ENCODE results near the gene PLPP1. TPM values are rescaled to one million over a fixed set of nuclear protein-coding genes. Genes with fewer than 3 reads are reported as not detected.

Gene PLPP1
- total RNA-seq, 4 donors from 2014 or later: 26.1 to 140 (median 41.3) TPM

GRCh38 chr5:55558484-55558883, 23.7 kb upstream of the PLPP1 start:
- DNase-seq: no peak
- Histone ChIP-seq H3K27ac (no peak overlapping the region), H3K4me1 (peaks cover 0 to 8% (median 0%) of the 10 kb centered on the region in 3 donors), H3K27me3 (no peaks in the 10 kb centered on the region), H3K36me3 (no peaks in the 10 kb centered on the region), H3K9me3 (no peaks in the 10 kb centered on the region), H3K4me3 (no peak overlapping the region)
- 82 to 84% methylated on average over 2 of the region's 2 CpGs for WGBS, 2 donors
- TF ChIP-seq CTCF (IDR thresholded peaks at IDR 0.05) (no peak), POLR2A (IDR thresholded peaks at IDR 0.05) (no peak)
- intact Hi-C loops (cut with DNase I): no loop called here

- 77 to 84% methylated on average over 3 of the region's 3 CpGs for WGBS, 2 donors
Observed at GRCh38 chr5:55557123-55557522, 22.4 kb upstream of the PLPP1 start.

GRCh38 chr5:55554585-55555202, 19.9 kb upstream of the PLPP1 start:
- Histone ChIP-seq H3K27me3 (no peaks in the 10 kb centered on the region), H3K4me1 (peaks cover 0 to 8% (median 0%) of the 10 kb centered on the region in 3 donors), H3K27ac (no peak overlapping the region), H3K4me3 (no peak overlapping the region), H3K9me3 (no peaks in the 10 kb centered on the region), H3K36me3 (no peaks in the 10 kb centered on the region)
- no peak for TF ChIP-seq POLR2A (IDR thresholded peaks at IDR 0.05)
- no peak for TF ChIP-seq CTCF (IDR thresholded peaks at IDR 0.05)
- WGBS, 2 donors: 45 to 46% methylated on average over 2 of the region's 2 CpGs
- DNase-seq: no peak
- intact Hi-C loops (cut with DNase I): no loop called here

More at GRCh38 chr5:55557123-55557522, 22.4 kb upstream of the PLPP1 start:
- peaks cover 0 to 8% (median 0%) of the 10 kb centered on the region in 3 donors for H3K4me1 ChIP-seq
- no peak overlapping the region for H3K4me3 ChIP-seq
- DNase-seq: no peak
- H3K27ac ChIP-seq: no peak overlapping the region
- intact Hi-C loops (cut with DNase I): no loop called here
- H3K36me3 ChIP-seq: no peaks in the 10 kb centered on the region
- H3K27me3 ChIP-seq: no peaks in the 10 kb centered on the region
- no peak for TF ChIP-seq POLR2A (IDR thresholded peaks at IDR 0.05)
- TF ChIP-seq CTCF (IDR thresholded peaks at IDR 0.05): no peak
- H3K9me3 ChIP-seq: no peaks in the 10 kb centered on the region

- Histone ChIP-seq H3K9me3 (no peaks in the 10 kb centered on the region), H3K4me1 (peaks cover 0 to 8% (median 0%) of the 10 kb centered on the region in 3 donors), H3K27ac (no peak overlapping the region), H3K27me3 (no peaks in the 10 kb centered on the region), H3K36me3 (no peaks in the 10 kb centered on the region), H3K4me3 (no peak overlapping the region)
- WGBS, 2 donors: 81 to 87% methylated on average over 9 to 10 of the region's 10 CpGs
- intact Hi-C loops (cut with DNase I): no loop called here
- no peak for TF ChIP-seq CTCF (IDR thresholded peaks at IDR 0.05)
- no peak for TF ChIP-seq POLR2A (IDR thresholded peaks at IDR 0.05)
- no peak for DNase-seq
Observed at GRCh38 chr5:55551904-55552303, 17.1 kb upstream of the PLPP1 start.

GRCh38 chr5:55551358-55551757, 16.6 kb upstream of the PLPP1 start:
- 33 to 43% methylated on average over 7 of the region's 7 CpGs for WGBS, 2 donors
- H3K4me1 ChIP-seq: peaks cover 0 to 8% (median 0%) of the 10 kb centered on the region in 3 donors
- no peak overlapping the region for H3K27ac ChIP-seq
- TF ChIP-seq CTCF (IDR thresholded peaks at IDR 0.05) (no peak), POLR2A (IDR thresholded peaks at IDR 0.05) (no peak)
- DNase-seq: no peak
- no peaks in the 10 kb centered on the region for H3K36me3 ChIP-seq
- intact Hi-C loops (cut with DNase I): no loop called here
- H3K9me3 ChIP-seq: no peaks in the 10 kb centered on the region
- H3K27me3 ChIP-seq: no peaks in the 10 kb centered on the region
- no peak overlapping the region for H3K4me3 ChIP-seq
